HG03066 (cell line): Measurements from ENCODE around the gene CDK14.

Experiments
- ATAC-seq: cut with Tn5 transposase; IDR thresholded peaks from one replicate; pipeline ENCODE4 v1.9.1; 2021; ENCODE audit warnings: low read depth; ENCODE audit not compliant: unreplicated experiment

Gene CDK14

DNA sequence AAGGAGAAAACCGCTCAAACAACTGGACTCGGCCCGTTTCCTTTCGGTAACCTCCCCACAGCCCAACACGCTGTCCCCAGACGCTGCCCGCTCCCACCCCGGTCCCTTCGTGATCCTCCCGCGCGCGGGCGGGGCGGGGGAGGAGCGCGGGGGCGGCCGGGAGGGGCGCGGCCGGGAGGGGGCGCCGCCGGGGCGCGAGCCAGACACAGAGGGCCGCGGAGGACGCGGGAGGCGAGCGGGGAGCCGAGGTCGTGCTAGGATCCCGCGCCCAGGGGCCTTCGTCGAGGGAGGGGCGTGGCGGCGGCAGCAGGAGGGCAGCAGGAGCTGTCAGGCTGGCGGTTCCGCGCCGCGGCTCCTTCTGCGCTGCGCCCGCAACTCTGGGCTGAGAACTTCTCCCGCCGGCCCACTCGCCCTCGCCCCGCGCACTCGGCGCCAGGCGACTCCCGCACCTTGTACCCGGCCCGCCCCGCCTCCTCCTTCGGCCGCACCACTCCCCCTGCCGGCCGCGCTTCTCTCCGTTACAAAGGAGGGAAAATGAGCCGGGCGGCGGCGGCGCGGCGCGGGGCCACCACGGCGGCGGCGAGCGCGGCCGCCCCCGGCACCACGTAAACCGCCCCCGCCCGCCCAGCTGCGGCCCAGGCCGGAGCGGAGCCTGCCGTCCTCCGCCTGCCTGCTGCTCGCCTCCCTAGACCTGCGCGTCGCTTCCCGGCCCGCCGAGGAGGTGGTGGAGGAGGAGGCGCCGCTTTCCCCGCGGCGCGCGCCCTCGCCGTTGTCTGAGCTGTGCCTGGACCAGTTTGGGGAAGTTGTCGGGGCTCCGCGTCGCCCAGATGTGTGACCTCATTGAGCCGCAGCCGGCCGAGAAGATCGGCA is at the start of gene CDK14:
TSS of gene CDK14 (plus strand) at position 521 of the 870 bp plus-strand sequence. CDS start at position 828, 307 bp downstream.
- peak; percentile 53 for ATAC-seq

DNA sequence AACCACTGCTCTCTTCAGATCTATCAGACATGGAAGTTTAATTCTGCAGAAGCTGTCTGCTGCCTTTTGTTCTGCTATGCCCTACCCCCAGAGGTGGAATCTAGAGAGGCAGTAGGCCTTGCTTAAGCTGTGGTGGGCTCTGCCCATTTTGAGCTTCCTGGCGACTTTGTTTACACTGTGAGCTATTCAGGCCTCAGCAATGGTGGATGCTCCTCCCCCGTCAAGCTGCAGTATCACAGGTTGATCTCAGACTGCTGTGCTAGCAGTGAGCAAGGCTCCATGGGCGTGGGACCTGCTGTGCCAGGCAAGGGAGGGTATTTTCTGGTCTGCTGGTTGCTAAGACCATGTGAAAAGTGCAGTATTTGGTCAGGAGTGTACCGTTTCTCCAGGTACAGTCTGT is 45.1 kb upstream of the CDK14 start:
- no peak for ATAC-seq

DNA sequence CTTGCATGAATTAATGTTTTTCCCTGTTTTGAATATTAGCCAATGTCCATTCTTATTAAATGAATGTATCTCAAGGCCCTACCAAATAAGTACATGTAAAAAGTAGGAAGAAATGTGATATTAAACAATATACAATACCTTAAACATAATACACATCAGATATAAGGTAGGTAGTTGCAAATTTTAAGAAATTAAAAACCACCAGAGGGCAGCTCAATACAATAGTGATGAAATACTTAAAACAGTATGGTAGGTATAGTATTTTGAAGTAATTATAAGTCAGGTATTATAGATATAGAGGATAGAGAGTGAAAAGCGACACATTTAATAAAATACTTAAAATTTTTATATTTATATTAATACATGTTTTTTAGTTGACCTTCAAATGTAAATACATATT is 43.6 kb upstream of the CDK14 start:
- ATAC-seq, result no peak

DNA sequence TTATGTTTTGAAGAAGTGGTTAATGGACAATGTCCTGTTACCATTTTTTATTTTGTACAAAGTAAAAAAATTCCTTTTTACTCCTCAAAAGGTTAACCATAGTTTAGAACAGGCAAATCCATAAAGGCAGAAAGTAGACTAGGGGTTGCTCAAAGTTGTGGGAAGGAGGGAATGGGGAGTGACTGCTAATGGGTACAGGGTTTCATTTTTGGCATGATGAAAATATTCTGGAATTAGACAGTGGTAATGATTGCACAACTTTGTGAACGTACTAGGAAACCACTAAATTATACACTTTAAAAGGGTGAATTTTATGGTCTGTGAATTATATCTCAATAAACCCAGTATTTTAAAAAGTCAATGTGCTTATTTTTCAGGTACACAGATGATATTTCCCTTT is 35.4 kb upstream of the CDK14 start:
- no peak for ATAC-seq

DNA sequence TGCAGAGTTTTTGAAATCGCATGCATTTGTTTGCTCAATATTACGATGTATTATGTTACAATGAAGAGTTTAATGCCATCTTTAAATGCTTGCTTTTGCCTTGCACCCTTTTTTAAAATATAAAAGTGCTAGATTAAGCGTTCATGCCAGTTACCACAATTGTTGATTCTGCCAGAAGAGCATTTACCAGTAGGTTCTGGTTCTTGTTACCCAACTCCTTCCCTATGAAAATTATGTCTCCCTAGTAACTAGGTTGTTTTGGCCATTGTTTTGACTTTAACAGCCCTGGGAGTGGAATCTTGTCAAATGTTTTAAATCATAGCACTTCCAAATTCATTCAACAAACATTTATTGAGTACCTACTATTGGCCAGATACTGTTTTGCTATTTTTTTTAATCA is 32.8 kb upstream of the CDK14 start:
- no peak for ATAC-seq

DNA sequence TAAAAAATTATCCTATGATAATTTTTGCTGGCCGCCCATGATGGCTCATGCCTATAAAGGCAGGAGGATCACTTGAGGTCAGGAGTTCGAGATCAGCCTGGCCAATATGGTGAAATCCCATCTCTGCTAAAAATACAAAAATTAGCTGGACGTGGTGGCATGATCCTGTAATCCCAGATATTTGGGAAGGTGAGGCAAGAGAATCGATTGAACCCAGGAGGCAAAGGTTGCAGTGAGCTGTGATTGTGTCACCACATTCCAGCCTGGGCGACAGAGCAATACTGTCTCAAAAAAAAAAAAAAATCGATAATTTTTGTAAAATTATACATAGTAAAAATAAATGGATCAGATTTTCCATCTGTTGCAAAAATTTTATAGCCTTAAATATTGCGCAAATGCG is 31.7 kb upstream of the CDK14 start:
- ATAC-seq, result no peak

DNA sequence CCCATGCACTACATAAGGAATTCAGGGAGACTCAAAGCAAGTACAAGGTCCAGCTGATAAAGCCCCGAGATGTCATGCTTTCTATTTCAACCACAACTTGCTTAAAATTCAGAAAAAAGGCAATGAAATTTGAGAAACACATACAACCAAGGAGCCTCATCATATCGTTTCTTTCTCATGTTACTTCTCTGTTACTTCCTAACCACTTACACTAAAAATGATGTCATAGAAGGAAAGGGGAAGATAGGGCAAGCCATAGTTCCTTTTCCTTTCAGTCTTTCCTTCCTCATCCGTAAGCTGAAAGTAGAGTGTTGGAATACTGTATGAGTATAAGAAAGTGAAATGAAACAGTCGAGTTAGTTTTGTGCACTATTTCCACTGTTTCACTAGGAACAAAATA is 27.9 kb upstream of the CDK14 start:
- no peak for ATAC-seq

DNA sequence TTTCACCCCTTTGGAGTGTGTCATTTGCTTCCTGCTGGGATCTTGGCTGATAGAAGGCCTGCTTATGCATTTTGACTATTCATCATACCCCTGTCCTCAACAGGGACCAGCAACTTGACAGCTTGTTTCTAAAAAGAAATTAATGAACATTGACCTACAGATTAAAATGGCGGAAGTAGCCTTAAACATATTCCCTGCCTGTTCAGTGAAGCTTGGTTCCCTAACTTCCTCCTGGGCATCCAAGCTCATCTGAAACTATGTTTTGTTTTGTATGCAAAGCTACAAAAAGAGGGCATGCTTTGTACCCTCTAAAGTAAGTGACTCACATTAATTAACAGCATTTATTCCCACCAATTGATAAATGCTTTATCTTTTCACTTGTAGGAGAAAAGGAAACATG is 26.8 kb upstream of the CDK14 start:
- ATAC-seq, result no peak

DNA sequence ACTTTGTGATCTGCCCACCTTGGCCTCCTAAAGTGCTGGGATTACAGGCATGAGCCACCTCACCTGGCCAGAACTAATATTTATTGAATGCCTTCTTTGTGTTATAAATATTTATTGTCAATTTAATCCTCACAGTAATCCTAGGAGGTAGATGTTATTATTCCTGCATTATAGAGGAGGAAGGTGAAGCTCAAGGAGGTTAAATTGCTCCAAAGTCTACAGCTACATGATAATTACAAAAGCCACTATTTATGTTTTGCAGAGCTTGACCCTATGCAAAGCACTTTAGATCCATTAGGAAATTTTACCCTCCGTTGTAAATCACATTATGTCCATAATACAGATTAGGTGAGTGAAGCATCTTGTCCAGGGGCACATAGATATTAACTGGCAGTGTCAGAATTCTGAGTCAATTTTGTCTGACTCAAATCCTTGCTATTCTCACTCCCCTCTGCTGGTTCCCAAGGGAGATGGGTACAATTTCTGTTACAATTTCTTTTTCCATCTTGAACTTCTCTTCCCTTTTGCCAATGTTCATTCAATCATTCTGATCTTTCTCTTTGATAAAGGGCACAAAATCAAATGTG is 25.7 kb upstream of the CDK14 start:
- ATAC-seq, result no peak

DNA sequence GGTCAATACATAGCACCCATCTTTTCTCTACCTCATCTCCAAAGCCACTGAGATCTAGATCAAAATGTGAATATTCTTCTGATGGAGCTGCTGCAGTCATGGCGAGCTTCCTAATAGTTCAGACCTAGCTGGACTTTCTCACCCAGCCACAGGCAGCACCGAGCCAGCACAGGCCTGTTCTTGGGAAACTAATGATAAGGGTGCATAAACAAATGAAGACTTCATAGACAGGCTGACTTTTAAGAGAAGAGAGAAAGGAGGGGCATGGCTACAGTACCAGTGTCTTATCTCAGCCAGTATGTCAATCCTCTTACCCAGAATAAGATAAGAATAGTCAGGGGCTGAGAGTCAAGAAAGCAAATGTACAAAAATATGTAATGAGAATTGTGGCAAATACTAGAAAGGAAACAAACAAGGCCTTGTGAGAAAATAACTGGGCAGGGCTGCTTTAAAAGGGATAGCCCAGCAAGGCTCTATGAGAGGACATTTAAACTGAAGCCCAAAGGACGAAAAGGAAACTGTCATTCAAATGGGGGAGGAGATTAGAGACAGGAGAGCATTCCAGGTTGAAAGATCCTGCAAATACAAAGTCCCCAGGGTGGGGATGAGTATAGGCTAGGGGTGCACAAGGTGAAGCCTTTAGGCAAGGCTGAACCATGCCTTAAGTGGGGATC is 21.8 kb upstream of the CDK14 start:
- no peak for ATAC-seq

DNA sequence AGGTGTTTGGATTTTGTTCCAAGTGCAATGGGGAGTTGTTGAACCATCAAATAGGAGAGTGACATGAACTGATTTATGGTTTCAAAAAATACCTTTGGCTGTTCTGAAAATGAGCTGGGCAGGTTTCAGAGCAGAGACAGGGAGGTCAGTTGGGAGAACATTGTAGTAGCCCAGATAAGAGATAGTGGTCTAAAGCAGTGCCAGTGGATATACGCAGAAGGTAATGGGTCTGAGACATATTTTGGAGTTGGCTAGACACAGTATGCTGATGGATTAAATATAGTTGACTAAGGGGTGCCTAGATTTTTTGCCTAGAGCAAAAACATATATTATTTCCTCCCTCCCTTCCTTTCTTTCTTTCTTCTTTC is 21.3 kb upstream of the CDK14 start:
- ATAC-seq, result no peak

DNA sequence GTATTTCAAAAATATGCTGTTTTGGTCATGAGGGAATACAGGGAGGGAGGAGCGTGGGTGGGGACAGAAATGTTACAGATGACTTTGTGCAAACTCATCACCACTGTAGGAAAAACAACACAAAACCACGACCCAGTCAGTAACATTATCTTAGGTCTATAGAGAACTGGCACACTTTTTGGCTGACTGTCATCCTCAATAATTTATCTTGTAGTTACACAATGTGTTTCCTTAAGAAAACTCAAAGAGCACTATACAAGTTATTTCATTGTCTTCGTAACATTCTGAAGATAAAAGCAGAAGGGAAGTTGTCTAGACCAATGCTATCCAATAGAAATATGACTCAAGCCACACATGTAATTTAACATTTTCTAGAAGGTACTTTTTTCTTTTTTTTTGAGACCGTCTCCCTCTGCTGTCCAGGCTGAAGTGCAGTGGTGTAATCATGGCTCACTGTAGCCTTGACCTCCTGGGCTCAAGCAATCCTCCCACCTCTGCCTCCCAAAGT is 16.9 kb upstream of the CDK14 start:
- no peak for ATAC-seq

DNA sequence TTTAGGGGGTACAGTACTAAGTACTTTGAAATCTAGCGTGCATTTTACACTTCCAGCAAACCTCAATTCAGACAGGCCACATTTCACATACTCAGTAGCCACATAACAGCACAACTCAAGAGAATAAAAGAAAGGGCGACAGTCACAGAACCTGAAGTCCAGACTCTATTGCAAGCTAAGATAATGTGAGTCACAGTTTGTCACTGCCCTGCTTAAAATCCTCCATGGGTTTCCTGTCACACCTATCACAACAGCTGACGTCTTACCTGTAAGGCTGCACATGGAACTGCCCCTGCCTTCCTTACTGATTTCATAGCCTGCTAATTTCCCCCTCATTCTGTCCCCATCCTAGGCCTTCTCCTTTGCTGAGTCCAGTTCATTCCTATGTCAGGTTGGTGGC is 16.1 kb upstream of the CDK14 start:
- no peak for ATAC-seq

DNA sequence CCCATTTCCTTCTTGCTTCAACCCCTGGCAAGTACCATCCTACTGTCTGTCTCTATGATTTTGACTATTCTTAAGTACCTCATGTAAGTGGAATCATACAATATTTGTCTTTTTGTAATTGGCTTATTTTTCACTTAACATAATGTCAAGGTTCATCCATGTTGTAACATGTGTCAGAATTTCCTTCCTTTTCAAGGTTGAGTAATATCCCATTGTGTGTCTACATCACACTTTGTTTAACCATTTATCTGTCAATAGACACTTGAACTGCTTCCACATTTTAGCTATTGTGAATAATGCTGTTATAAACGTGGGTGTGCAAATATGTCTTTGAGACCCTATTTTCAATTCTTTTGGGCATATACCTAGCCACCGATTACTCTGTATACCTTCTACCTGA is 14.0 kb upstream of the CDK14 start:
- ATAC-seq, result no peak

DNA sequence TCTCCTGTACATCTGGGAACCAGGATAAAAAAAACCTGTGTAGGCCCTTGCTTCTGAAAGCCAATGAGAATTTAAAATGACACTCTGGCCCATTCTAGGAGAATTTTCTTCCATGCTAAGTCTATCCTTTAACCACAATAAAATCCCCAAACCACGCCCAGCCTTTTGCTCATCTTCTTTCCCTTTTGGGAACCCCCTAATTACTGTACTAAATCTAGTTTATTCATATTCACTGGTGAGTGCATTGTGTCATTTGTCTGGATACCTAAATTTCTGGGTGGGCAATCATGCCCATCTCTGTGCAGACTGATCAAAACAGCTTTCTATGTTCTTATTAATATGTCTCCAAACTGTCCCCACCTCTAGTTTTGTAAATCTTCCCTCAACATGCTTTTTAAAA is 11.7 kb upstream of the CDK14 start:
- ATAC-seq, result no peak

DNA sequence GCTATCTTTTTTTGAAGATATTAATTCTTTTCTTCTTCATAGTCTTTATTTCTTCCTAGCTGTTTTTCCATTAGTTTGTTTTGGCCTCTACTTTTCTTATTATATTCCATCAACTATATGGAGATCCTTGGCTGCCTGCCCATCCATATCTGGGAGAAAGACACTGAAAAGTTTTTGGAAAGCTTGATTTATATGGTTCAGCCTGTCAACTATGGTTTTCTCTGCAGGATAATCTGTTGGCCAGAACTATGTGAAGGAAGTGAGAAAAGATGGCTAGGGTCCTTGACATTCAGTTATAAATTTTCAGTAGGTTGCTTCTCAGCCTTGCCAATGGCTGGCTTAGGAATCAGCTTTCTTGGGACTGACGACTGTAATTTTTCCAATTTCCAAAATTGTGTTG is 10.0 kb upstream of the CDK14 start:
- ATAC-seq, result no peak

DNA sequence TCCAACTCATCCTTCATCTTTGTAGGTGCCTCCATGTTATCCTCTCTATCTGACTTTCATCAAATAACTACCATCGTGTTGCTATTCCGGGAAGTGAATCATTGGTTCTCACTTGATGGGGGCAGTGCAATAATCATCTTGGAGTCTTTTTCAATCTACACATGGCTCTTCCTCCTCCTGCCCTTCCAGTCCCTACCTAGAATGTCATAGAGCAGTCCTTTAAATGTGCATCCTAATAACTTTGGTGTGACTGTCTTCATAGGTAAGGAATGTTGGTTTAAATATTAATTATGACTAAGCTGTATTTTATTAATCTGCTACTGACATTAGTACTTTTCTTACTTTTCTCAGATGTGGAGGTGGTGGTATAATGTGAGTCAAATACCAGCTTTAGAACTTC is 8.4 kb upstream of the CDK14 start:
- ATAC-seq, result no peak

DNA sequence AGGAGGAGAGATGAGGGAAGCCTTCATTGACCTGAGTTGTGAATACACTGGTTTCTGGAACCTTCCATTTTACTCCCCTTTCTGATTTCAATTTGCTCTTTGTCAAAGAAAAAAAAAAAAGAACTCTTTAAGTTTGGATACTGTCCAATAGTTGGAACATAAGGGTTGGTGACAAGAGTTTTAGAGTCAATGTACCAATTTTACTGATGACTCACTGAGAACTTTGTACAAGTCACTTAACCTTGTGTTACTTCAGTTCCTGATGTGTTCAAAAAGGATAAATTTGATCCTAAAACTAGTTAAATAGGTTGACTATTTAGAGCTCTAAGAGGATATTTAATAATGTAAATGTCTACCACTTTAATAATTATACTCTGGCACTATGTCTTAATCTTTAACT is 4.1 kb upstream of the CDK14 start:
- ATAC-seq, result no peak

DNA sequence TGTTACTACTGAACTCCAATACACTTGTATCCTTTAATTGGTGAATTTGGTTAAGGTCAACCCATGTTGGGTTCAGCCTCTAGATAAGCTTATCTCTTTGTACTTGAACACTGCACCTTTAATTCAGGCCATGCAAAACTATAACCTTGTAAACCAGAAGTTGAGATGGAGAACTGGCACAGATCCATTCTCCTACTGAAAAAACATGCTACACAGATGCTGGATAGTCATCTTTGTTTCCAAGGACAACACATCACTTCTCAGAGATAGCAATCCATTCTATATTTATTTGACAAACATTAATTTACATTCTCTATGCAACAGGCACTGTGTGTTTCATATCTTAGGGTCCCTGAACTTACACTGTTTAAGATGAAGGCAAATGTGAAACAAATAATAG is 2.9 kb upstream of the CDK14 start:
- ATAC-seq, result no peak

DNA sequence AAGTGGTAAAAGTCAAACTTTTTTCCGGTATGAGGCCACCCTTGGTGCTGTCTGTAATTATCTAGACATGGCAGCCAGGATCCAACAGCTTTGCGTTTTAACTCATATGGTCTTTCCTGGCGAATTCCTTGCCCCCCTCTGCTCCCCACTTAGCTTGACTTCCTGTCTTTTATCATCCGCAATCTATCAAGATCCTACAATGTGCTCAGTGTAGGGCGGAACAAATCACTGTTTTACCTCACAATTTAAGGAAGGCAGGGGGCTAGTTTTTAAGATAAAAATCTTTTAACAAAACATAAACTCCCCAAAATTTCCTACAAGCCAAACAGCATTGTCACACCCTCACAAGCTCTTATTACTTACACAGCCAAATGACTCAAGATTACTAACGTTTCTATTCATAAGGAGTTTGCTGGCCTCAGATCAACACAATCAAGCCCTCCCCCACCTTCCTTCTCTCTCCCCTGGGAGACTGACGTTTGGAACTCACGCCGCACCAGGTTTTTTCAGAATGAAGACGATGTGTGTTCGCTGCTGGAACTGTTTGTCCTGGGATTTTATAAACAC is 1.3 kb upstream of the CDK14 start:
- no peak for ATAC-seq

DNA sequence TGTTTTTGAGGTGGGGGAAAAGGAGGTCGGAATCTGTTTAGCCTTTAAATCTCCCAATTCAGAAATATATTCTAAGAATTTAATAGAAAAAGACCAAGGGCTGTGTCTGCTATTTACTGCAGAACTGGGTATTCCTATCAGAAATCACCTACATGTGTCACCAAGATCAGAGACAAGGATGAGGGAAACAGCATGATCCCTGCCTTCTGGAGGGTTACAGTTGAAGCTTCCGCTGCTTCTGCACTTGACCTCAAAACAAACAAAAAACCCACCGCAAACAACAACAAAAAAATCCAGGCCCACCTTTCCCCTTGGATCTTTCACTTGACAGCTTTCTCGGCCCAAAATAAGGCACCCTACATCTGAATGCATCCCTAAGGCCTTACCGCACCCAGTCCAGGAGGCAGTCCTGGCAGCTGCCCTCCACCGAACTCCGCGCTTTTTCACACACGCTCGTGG is 750 bp upstream of the CDK14 start:
- peak; percentile 5 for ATAC-seq
